Right forelimb (tissue), 1 donor: Measurements from ENCODE around the gene PPP3R2.
"Not testable (repeated sequence)": the region's sequence is repeated elsewhere in the genome, so short reads cannot be mapped to it uniquely, and the experiment has no call there.

Experiments used
- DNase-seq: peaks from one replicate; pipeline ENCODE4 v3.0.0-alpha.2; 2018

The PPP3R2 gene

GRCh38 chr9:101587332-101588043 lies 7.3 kb downstream of the PPP3R2 start:
- no peak for DNase-seq

- DNase-seq = no peak
These were observed 8.1 kb downstream of the PPP3R2 start for GRCh38 chr9:101586651-101587050.

GRCh38 chr9:101585740-101586139 lies 9.0 kb downstream of the PPP3R2 start:
- DNase-seq = no peak

GRCh38 chr9:101582553-101582952 lies 12.2 kb downstream of the PPP3R2 start:
- no peak for DNase-seq

- no peak for DNase-seq
These were observed 14.8 kb downstream of the PPP3R2 start for GRCh38 chr9:101579711-101580545.

GRCh38 chr9:101578378-101578777 lies 16.4 kb downstream of the PPP3R2 start:
- DNase-seq = no peak

- DNase-seq = no peak
These were observed 19.9 kb downstream of the PPP3R2 start for GRCh38 chr9:101574731-101575333.

GRCh38 chr9:101572316-101572715 lies 22.5 kb downstream of the PPP3R2 start:
- no peak for DNase-seq

GRCh38 chr9:101571114-101571513 lies 23.7 kb downstream of the PPP3R2 start:
- no peak for DNase-seq

GRCh38 chr9:101569741-101570501 lies 24.8 kb downstream of the PPP3R2 start:
- no peak for DNase-seq

GRCh38 chr9:101567725-101568350 lies 26.9 kb downstream of the PPP3R2 start:
- no peak for DNase-seq

GRCh38 chr9:101566904-101567724 lies 27.7 kb downstream of the PPP3R2 start:
- no peak for DNase-seq

GRCh38 chr9:101564252-101564651 lies 30.5 kb downstream of the PPP3R2 start:
- no peak for DNase-seq

GRCh38 chr9:101562966-101563365 lies 31.8 kb downstream of the PPP3R2 start:
- no peak for DNase-seq

- no peak for DNase-seq
These were observed 33.0 kb downstream of the PPP3R2 start for GRCh38 chr9:101561740-101562139.

GRCh38 chr9:101549472-101550098 lies 45.2 kb downstream of the PPP3R2 start:
- not testable (repeated sequence) for DNase-seq

- no peak for DNase-seq
These were observed 51.6 kb downstream of the PPP3R2 start for GRCh38 chr9:101543098-101543735.
